Loucy (cell line): Measurements from ENCODE around the gene MRPL2.

Source experiments
- H2AFZ ChIP-seq: fragments of 200-600 bp; sonication (generic); 2 replicates; pipeline ENCODE4 v1.6.0; 2016; ENCODE audit warnings: antibody characterized with exemption, mild to moderate bottlenecking, low read length, moderate library complexity
- H3F3A ChIP-seq: fragments of 200-600 bp; 2 replicates; pipeline ENCODE4 v1.6.0; 2016; ENCODE audit warnings: antibody characterized with exemption, low read depth, mild to moderate bottlenecking
- H3K27me3 ChIP-seq: fragments of 200-600 bp; sonication (generic); 2 replicates; pipeline ENCODE4 v1.6.1; 2014; ENCODE audit warnings: low read length, mild to moderate bottlenecking; ENCODE audit not compliant: insufficient read depth, poor library complexity, severe bottlenecking
- H3K36me3 ChIP-seq: fragments of 200-600 bp; sonication (generic); 2 replicates; pipeline ENCODE4 v1.6.1; 2016; ENCODE audit warnings: low read length; ENCODE audit not compliant: insufficient read depth
- H3K4me1 ChIP-seq: fragments of 200-600 bp; sonication (generic); 2 replicates; pipeline ENCODE4 v1.5.1; 2014; ENCODE audit warnings: low read length, mild to moderate bottlenecking; ENCODE audit not compliant: insufficient read depth, poor library complexity, severe bottlenecking
- H3K4me2 ChIP-seq: fragments of 200-600 bp; sonication (generic); 2 replicates; pipeline ENCODE4 v1.6.0; 2014; ENCODE audit warnings: antibody characterized with exemption, low read length, low read depth, mild to moderate bottlenecking; ENCODE audit not compliant: poor library complexity, severe bottlenecking
- H3K4me3 ChIP-seq: fragments of 200-600 bp; sonication (generic); 2 replicates; pipeline ENCODE4 v1.5.1; 2014; ENCODE audit warnings: low read length, mild to moderate bottlenecking, mixed read lengths; ENCODE audit not compliant: poor library complexity, severe bottlenecking
- H3K79me2 ChIP-seq: fragments of 200-600 bp; sonication (generic); 2 replicates; pipeline ENCODE4 v1.6.1; 2014; ENCODE audit warnings: low read length; ENCODE audit not compliant: insufficient read depth
- H3K9ac ChIP-seq: fragments of 200-600 bp; sonication (generic); 2 replicates; pipeline ENCODE4 v1.6.0; 2014; ENCODE audit warnings: mild to moderate bottlenecking, low read depth, low read length, moderate library complexity; ENCODE audit not compliant: poor library complexity, severe bottlenecking
- H3K9me2 ChIP-seq: fragments of 200-600 bp; sonication (generic); replicated peaks from 2 replicates; pipeline ENCODE4 v1.6.1; 2016; ENCODE audit warnings: low read depth, low read length, mixed read lengths
- H3K9me3 ChIP-seq: fragments of 200-600 bp; sonication (generic); 2 replicates; pipeline ENCODE4 v1.6.1; 2014; ENCODE audit warnings: mild to moderate bottlenecking, antibody characterized with exemption, low read length, low read depth; ENCODE audit not compliant: insufficient read depth
- H4K20me1 ChIP-seq: fragments of 200-600 bp; sonication (generic); 2 replicates; pipeline ENCODE4 v1.6.0; 2014; ENCODE audit warnings: antibody characterized with exemption, low read length, mild to moderate bottlenecking; ENCODE audit not compliant: insufficient read depth, poor library complexity, severe bottlenecking
- EZH2phosphoT487 ChIP-seq: fragments of 200-600 bp; IDR thresholded peaks from 2 replicates; pipeline ENCODE4 v1.6.1; 2018; ENCODE audit warnings: antibody characterized with exemption, mild to moderate bottlenecking, moderate library complexity, borderline replicate concordance
- TF ChIP-seq, protein P1 (sequence below): fragments of 200-600 bp; sonication (generic); conservative IDR thresholded peaks from 2 replicates; pipeline ENCODE4 v1.5.1; 2014; ENCODE audit warnings: mild to moderate bottlenecking, antibody characterized with exemption, low read length

Gene MRPL2

DNA sequence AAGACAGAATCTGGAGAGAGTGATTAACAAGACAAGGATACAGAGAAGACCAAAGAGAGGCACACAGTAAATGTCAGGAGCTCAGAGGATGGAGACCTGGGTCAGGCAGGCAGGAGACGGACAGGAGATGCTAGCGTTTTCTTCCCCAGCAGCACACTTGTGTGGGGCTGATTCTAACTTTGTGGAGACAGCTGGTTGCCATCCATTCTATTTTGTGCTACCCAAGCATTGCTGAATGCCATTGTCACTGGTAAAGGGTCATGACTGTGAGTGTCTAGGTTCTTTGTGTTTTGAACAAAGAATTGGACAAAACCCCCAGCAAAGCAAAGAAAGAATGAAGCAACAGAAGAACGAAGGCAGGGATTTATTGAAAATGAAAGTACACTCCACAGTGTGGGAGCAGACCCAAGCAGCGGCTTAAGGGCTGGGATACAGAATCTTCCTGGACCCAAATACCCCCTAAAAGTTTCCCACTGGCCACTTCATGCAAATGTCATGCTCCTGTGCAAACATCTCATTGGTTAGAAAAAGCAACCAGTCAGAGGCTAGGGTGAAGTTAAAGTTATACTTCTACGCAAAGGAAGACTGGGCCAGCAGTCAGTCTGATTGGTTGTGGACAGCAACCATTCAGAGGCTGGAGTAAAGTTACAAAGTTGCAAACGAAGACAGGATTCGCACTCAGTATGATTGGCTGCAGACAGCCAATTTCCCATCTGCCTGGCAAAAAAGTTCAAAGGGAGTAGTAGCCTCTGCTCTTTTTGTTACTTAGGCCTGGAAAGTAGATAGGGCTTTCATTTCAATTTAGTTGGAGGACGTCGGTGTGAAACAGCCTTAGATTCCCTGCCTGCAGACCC, 34.4 kb upstream of the MRPL2 start:
- H3K4me1 ChIP-seq = peaks cover 21% of the 10 kb centered on the region
- H3K36me3 ChIP-seq = no peaks in the 10 kb centered on the region
- TF ChIP-seq EZH2phosphoT487 = no peak
- TF ChIP-seq, protein P1, sequence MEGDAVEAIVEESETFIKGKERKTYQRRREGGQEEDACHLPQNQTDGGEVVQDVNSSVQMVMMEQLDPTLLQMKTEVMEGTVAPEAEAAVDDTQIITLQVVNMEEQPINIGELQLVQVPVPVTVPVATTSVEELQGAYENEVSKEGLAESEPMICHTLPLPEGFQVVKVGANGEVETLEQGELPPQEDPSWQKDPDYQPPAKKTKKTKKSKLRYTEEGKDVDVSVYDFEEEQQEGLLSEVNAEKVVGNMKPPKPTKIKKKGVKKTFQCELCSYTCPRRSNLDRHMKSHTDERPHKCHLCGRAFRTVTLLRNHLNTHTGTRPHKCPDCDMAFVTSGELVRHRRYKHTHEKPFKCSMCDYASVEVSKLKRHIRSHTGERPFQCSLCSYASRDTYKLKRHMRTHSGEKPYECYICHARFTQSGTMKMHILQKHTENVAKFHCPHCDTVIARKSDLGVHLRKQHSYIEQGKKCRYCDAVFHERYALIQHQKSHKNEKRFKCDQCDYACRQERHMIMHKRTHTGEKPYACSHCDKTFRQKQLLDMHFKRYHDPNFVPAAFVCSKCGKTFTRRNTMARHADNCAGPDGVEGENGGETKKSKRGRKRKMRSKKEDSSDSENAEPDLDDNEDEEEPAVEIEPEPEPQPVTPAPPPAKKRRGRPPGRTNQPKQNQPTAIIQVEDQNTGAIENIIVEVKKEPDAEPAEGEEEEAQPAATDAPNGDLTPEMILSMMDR = no peak
- H3K4me3 ChIP-seq = no peak overlapping the region
- no peaks in the 10 kb centered on the region for H3K9me3 ChIP-seq
- H3K9ac ChIP-seq = no peak overlapping the region
- H3K79me2 ChIP-seq = peaks cover 75% of the 10 kb centered on the region
- H3K27me3 ChIP-seq = no peaks in the 10 kb centered on the region
- H3K4me2 ChIP-seq = peak overlapping the region; percentile 22
- no peaks in the 10 kb centered on the region for H3F3A ChIP-seq
- no peaks in the 10 kb centered on the region for H3K9me2 ChIP-seq
- H4K20me1 ChIP-seq = peaks cover 13% of the 10 kb centered on the region
- H2AFZ ChIP-seq = no peak overlapping the region

- Histone ChIP-seq H3K79me2 (peaks cover 76% of the 10 kb centered on the region), H3F3A (no peaks in the 10 kb centered on the region), H3K27me3 (no peaks in the 10 kb centered on the region), H3K4me3 (no peak overlapping the region), H2AFZ (no peak overlapping the region), H3K36me3 (no peaks in the 10 kb centered on the region), H4K20me1 (peaks cover 14% of the 10 kb centered on the region), H3K9me2 (no peaks in the 10 kb centered on the region), H3K9me3 (no peaks in the 10 kb centered on the region), H3K4me1 (peaks cover 21% of the 10 kb centered on the region), H3K4me2 (peak overlapping the region; percentile 22), H3K9ac (no peak overlapping the region)
- TF ChIP-seq, protein P1 = no peak
- no peak for TF ChIP-seq EZH2phosphoT487
These were observed 33.4 kb upstream of the MRPL2 start for GRCh38 chr6:43092635-43093034.

DNA sequence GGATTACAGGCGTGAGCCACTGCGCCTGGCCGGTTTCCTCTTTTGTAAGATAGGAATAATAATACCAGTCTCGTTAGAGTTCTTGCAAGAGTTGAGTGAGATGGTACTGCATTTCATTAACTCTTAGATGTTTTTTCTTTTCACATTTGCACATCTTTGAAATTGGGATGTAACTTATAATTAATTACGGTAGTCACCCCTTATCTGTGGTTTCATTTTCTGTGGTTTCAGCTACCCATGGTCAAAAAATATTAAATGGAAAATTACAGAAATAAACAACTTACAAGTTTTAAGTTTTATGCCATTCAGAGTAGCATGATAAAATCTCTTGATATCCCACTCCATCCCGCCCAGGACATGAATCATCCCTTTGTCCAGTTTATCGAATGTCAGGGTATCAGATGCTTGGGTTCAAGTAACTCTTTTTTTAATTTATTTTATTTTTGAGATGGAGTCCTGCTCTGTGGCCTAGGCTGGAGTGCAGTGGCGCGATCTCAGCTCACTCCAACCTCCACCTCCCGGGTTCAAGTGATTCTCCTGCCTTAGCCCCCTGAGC, 32.3 kb upstream of the MRPL2 start:
- Histone ChIP-seq H3K9ac (no peak overlapping the region), H3K9me2 (no peaks in the 10 kb centered on the region), H3K36me3 (no peaks in the 10 kb centered on the region), H3K79me2 (peaks cover 76% of the 10 kb centered on the region), H3K4me3 (no peak overlapping the region), H3F3A (no peaks in the 10 kb centered on the region), H3K9me3 (no peaks in the 10 kb centered on the region), H2AFZ (no peak overlapping the region), H4K20me1 (peaks cover 17% of the 10 kb centered on the region), H3K4me2 (no peak overlapping the region), H3K4me1 (peaks cover 22% of the 10 kb centered on the region), H3K27me3 (no peaks in the 10 kb centered on the region)
- TF ChIP-seq, protein P1 = no peak
- no peak for TF ChIP-seq EZH2phosphoT487
